Measurements from ENCODE around the gene RIPOR2.
"Not testable (repeated sequence)": the region's sequence is repeated elsewhere in the genome, so short reads cannot be mapped to it uniquely, and the experiment has no call there.

Gene RIPOR2

GRCh38 chr6:24757611-24758010 is 178.1 kb downstream of the RIPOR2 start:
- no peak for FAIRE-seq

- no peak for FAIRE-seq
Measured at GRCh38 chr6:24755279-24755678, 180.5 kb downstream of the RIPOR2 start.

GRCh38 chr6:24754378-24754777 is 181.4 kb downstream of the RIPOR2 start:
- not testable (repeated sequence) for FAIRE-seq
